HepG2 (cell line): ENCODE data around the gene ACBD7. TPM values are rescaled to one million over a fixed set of nuclear protein-coding genes. Genes with fewer than 3 reads are reported as not detected.

Experiments used
- ATAC-seq: fragments of 200-7000 bp; cut with Tn5 transposase; 3 replicates; pipeline ENCODE4 v1.9.1; 2020; ENCODE audit warnings: mild to moderate bottlenecking, moderate library complexity
- BruUV-seq: library from RNA; stranded (reverse); fragments of 400-500 nt; replicated peaks from 2 replicates; lab custom pipeline; 2021; lab: Mats Ljungman, UMichigan
- CTCF ChIA-PET: fragments of 300-600 bp; formaldehyde crosslinking; extraction: SDS; loops from one replicate; lab custom pipeline; 2021; ENCODE audit warnings: low total read pairs, inconsistent platforms, low intra/inter-chr PET ratio; lab: Yijun Ruan, JAX
- POLR2A ChIA-PET: fragments of 350-600 bp; sonication (Branson Sonifier 250); formaldehyde crosslinking; loops from one replicate; lab custom pipeline; 2020; ENCODE audit warnings: antibody characterized with exemption, inconsistent platforms; lab: Yijun Ruan, JAX
- DNase-seq: peaks from one replicate; pipeline ENCODE4 v3.0.0-alpha.2; 2015; ENCODE audit warnings: low spot score
- FAIRE-seq: peaks from 3 replicates; lab custom pipeline; 2011; peaks lifted over from hg19 to GRCh38; lab: Jason Lieb, UNC
- H2AFZ ChIP-seq: one replicate; pipeline ENCODE4 v1.6.1; 2011; ENCODE audit warnings: low read length, inconsistent platforms
- H3K27ac ChIP-seq: fragments of 300-600 bp; 3 replicates; pipeline ENCODE4 v1.8.0; 2011; ENCODE audit warnings: mixed run types, mild to moderate bottlenecking, mixed read lengths, low read length, inconsistent platforms; ENCODE audit not compliant: insufficient read depth; ENCODE audit errors: extremely low read length
- H3K27me3 ChIP-seq, 2 experiments: fragments of 200-600 bp in 1 of 2; 2 replicates in 1 of 2; 3 replicates in 1 of 2; pipeline versions ENCODE4 v1.6.0 to v1.8.0; 2011; ENCODE audit warnings: low read length in 2 of 2, mild to moderate bottlenecking in 2 of 2, moderate library complexity in 2 of 2, inconsistent platforms in 1 of 2; ENCODE audit not compliant: insufficient read depth in 2 of 2, control insufficient read depth in 1 of 2
- H3K36me3 ChIP-seq, 2 experiments: fragments of 200-600 bp in 1 of 2; replicated peaks in 1 of 2; 2 replicates in 1 of 2; 3 replicates in 1 of 2; pipeline versions ENCODE4 v1.5.1 to v1.8.0; 2011; ENCODE audit warnings: low read length in 2 of 2, inconsistent platforms in 1 of 2; ENCODE audit not compliant: insufficient read depth in 2 of 2, control insufficient read depth in 1 of 2
- H3K4me1 ChIP-seq: 2 replicates; pipeline ENCODE4 v1.5.1; 2012; ENCODE audit warnings: low read length, inconsistent platforms; ENCODE audit not compliant: insufficient read depth
- H3K4me2 ChIP-seq: 2 replicates; pipeline ENCODE4 v1.6.0; 2011; ENCODE audit warnings: low read depth, low read length, inconsistent platforms
- H3K4me3 ChIP-seq, 3 experiments: fragments of 200-600 bp in 1 of 3; sonication (generic), shearing (Covaris generic) in 1 of 3; replicated peaks in 1 of 3; 2 replicates each; pipeline ENCODE4 v1.5.1; 2011 to 2016; ENCODE audit warnings: low read length in 3 of 3, inconsistent platforms in 2 of 3, low read depth in 2 of 3, mild to moderate bottlenecking in 2 of 3, control low read depth in 1 of 3, mixed read lengths in 1 of 3; ENCODE audit not compliant: insufficient read depth in 1 of 3
- H3K79me2 ChIP-seq: one replicate; pipeline ENCODE4 v1.6.1; 2011; ENCODE audit warnings: low read length, inconsistent platforms; ENCODE audit not compliant: insufficient read depth
- H3K9ac ChIP-seq: 2 replicates; pipeline ENCODE4 v1.6.0; 2011; ENCODE audit warnings: mild to moderate bottlenecking, low read depth, low read length, inconsistent platforms; ENCODE audit not compliant: insufficient read depth
- H3K9me3 ChIP-seq: 2 replicates; pipeline ENCODE4 v1.5.1; 2012; ENCODE audit warnings: mild to moderate bottlenecking, low read length
- H4K20me1 ChIP-seq: 2 replicates; pipeline ENCODE4 v1.6.0; 2011; ENCODE audit warnings: inconsistent platforms, mild to moderate bottlenecking, low read length, moderate library complexity; ENCODE audit not compliant: insufficient read depth
- ARNT ChIP-seq: fragments of 450-650 bp; IDR thresholded peaks from 2 replicates; pipeline ENCODE4 v1.6.1; 2017
- FOSL2 ChIP-seq: sonication (generic); formaldehyde crosslinking; IDR thresholded peaks from 2 replicates; pipeline ENCODE4 v1.4.0; 2020; ENCODE audit warnings: missing genetic modification reagents
- STAG1 ChIP-seq: sonication (generic); formaldehyde crosslinking; IDR thresholded peaks from 2 replicates; pipeline ENCODE4 v1.4.0; 2020; ENCODE audit warnings: missing genetic modification reagents
- WGBS: methylation state at CpG from one replicate; pipeline ENCODE4 v1.1.6; 2017; ENCODE audit warnings: low lambda C conversion rate; 5-methylcytosine and 5-hydroxymethylcytosine counted together
- in situ Hi-C: cut with HindIII; loops from 2 replicates; pipeline ENCODE4 v1.10.0; 2017; ENCODE audit warnings: low pct_unique_long_range_greater_than_20kb; ENCODE audit not compliant: extremely low pct_ligation_motif_present
- intact Hi-C: fragments of 100-400 bp; cut with micrococcal nuclease; formaldehyde crosslinking; loops from one replicate; pipeline ENCODE4 v1.10.0; 2022; ENCODE audit not compliant: unreplicated experiment
- polyA plus RNA-seq, 8 experiments: library from polyadenylated mRNA; depleted of rRNA in 3 of 8; stranded (reverse) in 7 of 8; unstranded in 1 of 8; fragments of >200 nt; fragmentation: Illumina TruSeq in 4 of 8; extraction: Trizol in 4 of 8; gene quantifications; 2 replicates each; pipeline versions ENCODE4 v1.2.1 to v1.2.3, GENCODE V29; 2011 to 2016; ENCODE audit warnings: low read depth in 4 of 8, missing spikeins in 1 of 8, mixed read lengths in 1 of 8; ENCODE audit not compliant: insufficient read depth in 1 of 8
- total RNA-seq, 5 experiments: library from RNA; depleted of rRNA; stranded (reverse); fragments of >200 nt; fragmentation: Illumina TruSeq; extraction: Trizol; gene quantifications; 2 replicates each; pipeline ENCODE4 v1.2.3, GENCODE V29; 2016; ENCODE audit warnings: low read depth in 1 of 5
- TF ChIP-seq, protein P1 (sequence below): sonication (generic); formaldehyde crosslinking; IDR thresholded peaks from 2 replicates; pipeline ENCODE4 v1.5.0; 2020; ENCODE audit warnings: mild to moderate bottlenecking, missing genetic modification reagents, moderate library complexity
- TF ChIP-seq, protein P2 (sequence below): sonication (generic); formaldehyde crosslinking; IDR thresholded peaks from 2 replicates; pipeline ENCODE4 v1.4.0; 2020; ENCODE audit warnings: missing genetic modification reagents, borderline replicate concordance
- TF ChIP-seq, protein P3 (sequence below): sonication (generic); formaldehyde crosslinking; IDR thresholded peaks from 2 replicates; pipeline ENCODE4 v1.4.0; 2020; ENCODE audit warnings: missing genetic modification reagents, borderline replicate concordance
- TF ChIP-seq, protein P4 (sequence below): sonication (generic); IDR thresholded peaks from 2 replicates; pipeline ENCODE4 v1.6.1; 2016; ENCODE audit warnings: low read depth, borderline replicate concordance

The ACBD7 gene
- total and polyA plus RNA-seq, 2 of the 13 experiments (the other 11 are each of a cell fraction or from before 2014, with no cell fraction given): 1.4 to 2.6 TPM

DNA sequence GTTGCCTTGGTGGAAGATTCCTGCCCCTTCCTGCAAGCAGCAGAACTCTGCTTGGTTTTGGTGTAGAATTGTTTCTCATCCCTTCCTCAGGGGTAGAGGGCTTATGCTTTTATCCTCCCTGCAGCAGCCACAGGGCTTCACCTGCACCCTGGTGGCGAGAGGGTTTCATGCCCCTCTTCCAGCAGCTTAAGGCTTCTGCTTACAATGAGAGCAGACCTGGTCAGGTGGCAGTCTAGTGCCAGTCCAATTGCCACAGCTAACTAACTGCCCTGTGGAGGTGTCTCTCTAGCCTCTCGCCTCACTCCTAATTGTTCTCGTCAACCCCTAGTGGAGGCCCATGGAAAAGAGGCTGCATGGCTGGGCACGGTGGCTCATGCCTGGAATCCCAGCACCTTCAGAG lies 19.3 kb downstream of the ACBD7 start:
- H3K79me2 ChIP-seq: no peaks in the 10 kb centered on the region
- TF ChIP-seq ARNT (no peak), STAG1 (CRISPR knock-in tag) (peak; percentile 39)
- TF ChIP-seq, protein P1, sequence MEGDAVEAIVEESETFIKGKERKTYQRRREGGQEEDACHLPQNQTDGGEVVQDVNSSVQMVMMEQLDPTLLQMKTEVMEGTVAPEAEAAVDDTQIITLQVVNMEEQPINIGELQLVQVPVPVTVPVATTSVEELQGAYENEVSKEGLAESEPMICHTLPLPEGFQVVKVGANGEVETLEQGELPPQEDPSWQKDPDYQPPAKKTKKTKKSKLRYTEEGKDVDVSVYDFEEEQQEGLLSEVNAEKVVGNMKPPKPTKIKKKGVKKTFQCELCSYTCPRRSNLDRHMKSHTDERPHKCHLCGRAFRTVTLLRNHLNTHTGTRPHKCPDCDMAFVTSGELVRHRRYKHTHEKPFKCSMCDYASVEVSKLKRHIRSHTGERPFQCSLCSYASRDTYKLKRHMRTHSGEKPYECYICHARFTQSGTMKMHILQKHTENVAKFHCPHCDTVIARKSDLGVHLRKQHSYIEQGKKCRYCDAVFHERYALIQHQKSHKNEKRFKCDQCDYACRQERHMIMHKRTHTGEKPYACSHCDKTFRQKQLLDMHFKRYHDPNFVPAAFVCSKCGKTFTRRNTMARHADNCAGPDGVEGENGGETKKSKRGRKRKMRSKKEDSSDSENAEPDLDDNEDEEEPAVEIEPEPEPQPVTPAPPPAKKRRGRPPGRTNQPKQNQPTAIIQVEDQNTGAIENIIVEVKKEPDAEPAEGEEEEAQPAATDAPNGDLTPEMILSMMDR (CRISPR knock-in tag): peak; percentile 27; the same call in 1 of the 2 replicates
- TF ChIP-seq, all 625 proteins: peak for 2
- CTCF ChIA-PET: no interaction called here
- DNase-seq (no peak), FAIRE-seq (no peak), ATAC-seq (peak; percentile 90)
- 43% methylated on average over 4 of the region's 4 CpGs for WGBS
- no peak overlapping the region for H3K4me2 ChIP-seq
- H3K9me3 ChIP-seq: 0 out of 2 replicates have a peak, but pooled peaks cover 8% of the 10 kb centered on the region
- H3K36me3 ChIP-seq: no peaks in the 10 kb centered on the region
- intact Hi-C loops (no loop called here), in situ Hi-C loops (no loop called here)
- H3K27me3 ChIP-seq: no peaks in the 10 kb centered on the region
- 0 out of 2 replicates have a peak, but pooled peaks cover 7% of the 10 kb centered on the region for H3K4me1 ChIP-seq
- POLR2A ChIA-PET: no interaction called here
- BruUV-seq: no TSS peak
- no peak overlapping the region for H2AFZ ChIP-seq
- no peak overlapping the region for H3K4me3 ChIP-seq
- no peak overlapping the region for H3K9ac ChIP-seq
- H3K27ac ChIP-seq: no peak overlapping the region
- H4K20me1 ChIP-seq: no peaks in the 10 kb centered on the region

DNA sequence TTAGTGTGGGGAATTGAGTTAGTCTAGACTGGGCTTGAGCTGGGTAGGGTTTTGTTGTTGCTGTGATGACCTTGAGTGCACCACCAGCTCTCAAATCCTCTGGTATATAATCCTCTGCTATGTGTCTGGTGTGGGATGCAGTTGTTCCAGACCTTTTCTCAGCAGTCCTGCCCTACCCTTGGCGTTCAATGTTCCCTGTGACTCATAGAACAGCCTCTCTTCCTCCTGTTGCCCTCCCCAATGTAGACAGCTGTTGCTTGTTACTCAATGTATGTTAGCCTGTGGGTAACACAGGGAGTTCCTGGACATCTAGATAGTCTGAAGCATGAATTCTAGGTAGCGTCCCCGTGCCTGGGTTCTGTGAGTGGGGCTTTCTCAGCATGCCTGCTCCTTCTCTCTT lies 19.8 kb downstream of the ACBD7 start:
- Histone ChIP-seq H3K9ac (no peak overlapping the region), H3K4me3 (no peak overlapping the region), H3K4me1 (0 out of 2 replicates have a peak, but pooled peaks cover 7% of the 10 kb centered on the region), H3K4me2 (no peak overlapping the region), H3K79me2 (no peaks in the 10 kb centered on the region), H3K36me3 (no peaks in the 10 kb centered on the region), H2AFZ (no peak overlapping the region), H3K27me3 (no peaks in the 10 kb centered on the region), H3K27ac (no peak overlapping the region), H3K9me3 (0 out of 2 replicates have a peak, but pooled peaks cover 8% of the 10 kb centered on the region), H4K20me1 (no peaks in the 10 kb centered on the region)
- no TSS peak for BruUV-seq
- FAIRE-seq (no peak), ATAC-seq (peak; percentile 83), DNase-seq (peak; percentile 15)
- TF ChIP-seq, protein P2, sequence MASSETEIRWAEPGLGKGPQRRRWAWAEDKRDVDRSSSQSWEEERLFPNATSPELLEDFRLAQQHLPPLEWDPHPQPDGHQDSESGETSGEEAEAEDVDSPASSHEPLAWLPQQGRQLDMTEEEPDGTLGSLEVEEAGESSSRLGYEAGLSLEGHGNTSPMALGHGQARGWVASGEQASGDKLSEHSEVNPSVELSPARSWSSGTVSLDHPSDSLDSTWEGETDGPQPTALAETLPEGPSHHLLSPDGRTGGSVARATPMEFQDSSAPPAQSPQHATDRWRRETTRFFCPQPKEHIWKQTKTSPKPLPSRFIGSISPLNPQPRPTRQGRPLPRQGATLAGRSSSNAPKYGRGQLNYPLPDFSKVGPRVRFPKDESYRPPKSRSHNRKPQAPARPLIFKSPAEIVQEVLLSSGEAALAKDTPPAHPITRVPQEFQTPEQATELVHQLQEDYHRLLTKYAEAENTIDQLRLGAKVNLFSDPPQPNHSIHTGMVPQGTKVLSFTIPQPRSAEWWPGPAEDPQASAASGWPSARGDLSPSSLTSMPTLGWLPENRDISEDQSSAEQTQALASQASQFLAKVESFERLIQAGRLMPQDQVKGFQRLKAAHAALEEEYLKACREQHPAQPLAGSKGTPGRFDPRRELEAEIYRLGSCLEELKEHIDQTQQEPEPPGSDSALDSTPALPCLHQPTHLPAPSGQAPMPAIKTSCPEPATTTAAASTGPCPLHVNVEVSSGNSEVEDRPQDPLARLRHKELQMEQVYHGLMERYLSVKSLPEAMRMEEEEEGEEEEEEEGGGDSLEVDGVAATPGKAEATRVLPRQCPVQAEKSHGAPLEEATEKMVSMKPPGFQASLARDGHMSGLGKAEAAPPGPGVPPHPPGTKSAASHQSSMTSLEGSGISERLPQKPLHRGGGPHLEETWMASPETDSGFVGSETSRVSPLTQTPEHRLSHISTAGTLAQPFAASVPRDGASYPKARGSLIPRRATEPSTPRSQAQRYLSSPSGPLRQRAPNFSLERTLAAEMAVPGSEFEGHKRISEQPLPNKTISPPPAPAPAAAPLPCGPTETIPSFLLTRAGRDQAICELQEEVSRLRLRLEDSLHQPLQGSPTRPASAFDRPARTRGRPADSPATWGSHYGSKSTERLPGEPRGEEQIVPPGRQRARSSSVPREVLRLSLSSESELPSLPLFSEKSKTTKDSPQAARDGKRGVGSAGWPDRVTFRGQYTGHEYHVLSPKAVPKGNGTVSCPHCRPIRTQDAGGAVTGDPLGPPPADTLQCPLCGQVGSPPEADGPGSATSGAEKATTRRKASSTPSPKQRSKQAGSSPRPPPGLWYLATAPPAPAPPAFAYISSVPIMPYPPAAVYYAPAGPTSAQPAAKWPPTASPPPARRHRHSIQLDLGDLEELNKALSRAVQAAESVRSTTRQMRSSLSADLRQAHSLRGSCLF (CRISPR knock-in tag): no peak
- TF ChIP-seq, protein P3, sequence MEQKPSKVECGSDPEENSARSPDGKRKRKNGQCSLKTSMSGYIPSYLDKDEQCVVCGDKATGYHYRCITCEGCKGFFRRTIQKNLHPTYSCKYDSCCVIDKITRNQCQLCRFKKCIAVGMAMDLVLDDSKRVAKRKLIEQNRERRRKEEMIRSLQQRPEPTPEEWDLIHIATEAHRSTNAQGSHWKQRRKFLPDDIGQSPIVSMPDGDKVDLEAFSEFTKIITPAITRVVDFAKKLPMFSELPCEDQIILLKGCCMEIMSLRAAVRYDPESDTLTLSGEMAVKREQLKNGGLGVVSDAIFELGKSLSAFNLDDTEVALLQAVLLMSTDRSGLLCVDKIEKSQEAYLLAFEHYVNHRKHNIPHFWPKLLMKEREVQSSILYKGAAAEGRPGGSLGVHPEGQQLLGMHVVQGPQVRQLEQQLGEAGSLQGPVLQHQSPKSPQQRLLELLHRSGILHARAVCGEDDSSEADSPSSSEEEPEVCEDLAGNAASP (CRISPR knock-in tag): no peak
- TF ChIP-seq FOSL2 (CRISPR knock-in tag): peak; percentile 57
- TF ChIP-seq, protein P4, sequence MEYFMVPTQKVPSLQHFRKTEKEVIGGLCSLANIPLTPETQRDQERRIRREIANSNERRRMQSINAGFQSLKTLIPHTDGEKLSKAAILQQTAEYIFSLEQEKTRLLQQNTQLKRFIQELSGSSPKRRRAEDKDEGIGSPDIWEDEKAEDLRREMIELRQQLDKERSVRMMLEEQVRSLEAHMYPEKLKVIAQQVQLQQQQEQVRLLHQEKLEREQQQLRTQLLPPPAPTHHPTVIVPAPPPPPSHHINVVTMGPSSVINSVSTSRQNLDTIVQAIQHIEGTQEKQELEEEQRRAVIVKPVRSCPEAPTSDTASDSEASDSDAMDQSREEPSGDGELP: peak; percentile 68; the same call in 1 of the 2 replicates
- 0% methylated on average over 3 of the region's 3 CpGs for WGBS
- ChIA-PET POLR2A (no interaction called here), CTCF (no interaction called here)
- intact Hi-C loops: no loop called here
- in situ Hi-C loops: no loop called here
